ENCODE measurements around the gene ADAMTS17.
"Not testable (repeated sequence)": the region's sequence is repeated elsewhere in the genome, so short reads cannot be mapped to it uniquely, and the experiment has no call there.

Gene ADAMTS17

DNA sequence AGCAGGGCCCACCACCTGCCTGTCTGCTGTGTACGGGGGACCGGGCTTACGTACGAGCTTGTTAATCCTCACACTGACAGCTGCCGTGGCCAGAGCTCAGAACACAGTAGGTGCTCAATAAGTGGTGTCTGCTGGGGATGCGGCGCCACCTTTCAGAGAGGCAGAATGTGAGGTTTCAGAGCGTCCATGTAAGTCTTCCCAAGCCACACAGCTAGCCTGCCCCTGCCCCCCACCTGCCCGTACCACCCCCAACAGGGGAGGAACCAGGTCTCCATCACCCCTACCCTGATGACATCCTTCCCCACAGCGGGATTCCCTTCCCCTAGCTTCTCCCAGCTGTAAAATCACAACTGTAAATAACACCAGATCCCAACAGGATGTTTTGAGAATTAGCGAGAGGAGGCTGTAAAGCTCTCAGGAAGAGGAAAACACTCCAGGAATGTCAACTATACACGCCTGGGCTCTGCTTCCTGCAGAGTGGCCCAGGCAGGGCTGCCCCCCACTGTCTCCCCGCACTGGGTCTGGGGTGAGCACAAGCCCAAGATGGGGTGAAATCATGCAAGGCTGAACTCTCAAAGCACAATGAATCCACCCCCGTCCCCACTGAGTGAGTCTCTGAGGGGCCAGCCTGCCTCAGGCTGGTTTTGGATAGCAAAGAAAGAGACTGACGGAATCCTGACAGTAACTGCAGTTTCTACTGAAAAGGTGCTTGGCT, 358.4 kb downstream of the ADAMTS17 start:
- no peak for DNase-seq

GRCh38 chr15:99982662-99983061, 359.1 kb downstream of the ADAMTS17 start:
- DNase-seq = no peak

DNA sequence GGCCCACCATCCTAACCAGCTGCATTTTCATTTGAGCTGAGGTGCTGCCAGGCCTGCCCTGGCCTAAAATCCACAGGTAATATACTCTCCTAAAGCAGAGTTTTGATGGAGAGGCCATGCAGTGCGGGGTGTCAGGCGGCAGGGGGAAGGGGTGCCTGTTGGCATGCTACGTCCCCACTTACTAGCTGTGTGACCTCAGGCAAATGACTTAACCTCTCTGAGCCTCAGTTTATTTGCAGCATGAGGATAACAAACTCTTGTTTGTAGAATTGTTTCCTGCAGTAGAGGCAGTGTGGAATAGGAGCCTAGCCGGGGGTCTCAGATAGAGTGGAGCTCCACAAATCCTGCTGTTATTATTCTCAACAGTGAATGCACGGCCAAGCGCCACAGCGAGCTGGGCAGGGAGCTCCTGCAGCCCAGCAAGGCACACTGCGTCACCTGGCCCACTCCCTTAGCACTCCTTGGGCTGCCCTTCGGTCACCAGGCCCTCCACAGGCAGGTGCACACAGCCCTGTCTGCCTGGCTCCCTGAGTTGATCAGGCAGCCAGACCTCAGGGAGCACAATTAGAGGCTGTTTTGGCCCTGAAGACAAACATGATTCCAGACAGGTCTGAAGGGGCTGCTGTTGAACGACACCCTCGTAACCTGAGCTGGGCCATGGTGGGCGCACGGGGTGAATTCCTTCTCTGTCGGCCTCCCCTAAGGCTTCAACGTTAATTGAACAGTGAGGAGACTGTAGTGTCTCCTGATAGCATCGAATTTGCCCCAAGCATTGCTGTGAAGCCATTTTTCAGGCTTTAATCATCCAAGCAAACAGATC, 359.7 kb downstream of the ADAMTS17 start:
- no peak for DNase-seq

DNA sequence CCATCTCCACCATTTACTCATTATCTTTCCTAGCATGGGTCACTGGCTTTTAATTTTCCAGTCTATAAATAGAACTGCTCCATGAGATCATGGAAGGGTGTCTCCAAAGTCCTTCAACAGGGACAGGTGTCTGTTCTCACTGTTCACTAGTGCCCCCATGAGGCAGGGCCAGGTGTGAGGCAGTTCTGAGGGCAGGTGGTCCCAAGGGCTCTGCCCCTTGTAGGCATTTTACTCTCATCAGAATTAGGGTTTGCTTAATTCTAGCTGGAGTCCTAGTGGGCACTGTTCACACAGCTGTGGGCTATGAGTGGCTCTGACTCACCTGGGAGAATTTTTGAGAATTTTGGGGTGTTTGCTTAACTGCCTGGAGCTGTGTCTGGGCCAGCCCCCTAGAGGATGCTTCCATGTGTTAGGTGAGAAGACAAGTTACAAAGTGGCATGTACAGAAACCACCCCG, 360.6 kb downstream of the ADAMTS17 start:
- DNase-seq = no peak

GRCh38 chr15:99980752-99981151, 361.0 kb downstream of the ADAMTS17 start:
- DNase-seq = no peak

DNA sequence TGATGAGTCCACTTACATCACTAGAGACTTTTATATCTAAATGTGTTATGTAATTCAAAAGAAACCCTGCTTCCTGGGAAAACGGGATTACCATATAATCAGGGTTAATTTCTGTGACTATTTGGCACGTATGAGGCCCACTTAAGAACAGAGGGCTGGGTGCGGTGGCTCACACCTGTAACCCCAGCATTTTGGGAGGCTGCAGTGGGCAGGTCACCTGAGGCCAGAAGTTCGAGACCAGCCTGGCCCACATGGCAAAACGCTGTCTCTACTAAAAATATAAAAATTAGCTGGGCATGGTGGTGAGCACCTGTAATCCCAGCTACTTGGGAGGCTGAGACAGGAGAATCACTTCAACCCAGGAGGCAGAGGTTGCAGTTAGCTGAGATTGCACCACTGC, 361.9 kb downstream of the ADAMTS17 start:
- DNase-seq = not testable (repeated sequence)

DNA sequence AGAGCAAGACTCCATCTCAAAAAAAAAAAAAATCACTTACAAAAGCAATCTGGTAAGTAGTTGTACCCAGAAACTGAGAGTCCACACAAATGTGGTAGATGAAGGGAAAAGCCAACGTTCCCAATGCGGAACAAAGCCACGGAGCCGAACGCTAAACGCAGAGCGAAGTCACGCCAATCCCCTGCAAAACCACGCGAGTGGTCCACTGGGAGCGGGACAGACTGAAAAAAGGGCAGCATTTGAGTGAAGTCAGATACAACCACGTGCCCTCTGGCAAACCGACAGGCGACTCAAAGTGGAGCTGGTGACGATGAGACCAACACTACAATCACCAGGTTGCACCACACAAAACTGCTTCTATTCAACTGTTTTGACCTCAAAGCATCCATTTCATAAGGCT, 362.4 kb downstream of the ADAMTS17 start:
- DNase-seq = no peak

DNA sequence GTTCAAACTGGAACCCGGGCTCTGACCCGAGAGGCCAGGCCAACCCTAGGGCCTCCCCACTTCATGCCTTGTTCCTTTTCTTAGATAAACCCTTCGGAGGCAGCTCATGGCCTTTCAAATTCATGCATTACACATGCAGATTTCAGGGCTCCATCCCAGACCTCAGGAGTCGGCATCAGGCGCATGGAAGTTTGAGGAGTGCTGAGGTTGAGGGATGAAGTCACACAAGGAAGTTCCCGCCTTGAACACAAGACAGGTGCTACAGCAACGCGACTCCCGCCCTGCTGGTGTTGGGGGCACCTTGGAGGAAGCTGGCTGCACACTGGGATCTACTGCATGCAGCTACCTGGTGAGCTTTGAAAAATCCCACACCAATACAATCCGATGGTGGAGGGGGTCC, 363.3 kb downstream of the ADAMTS17 start:
- no peak for DNase-seq

- DNase-seq = no peak
Measured at GRCh38 chr15:99977929-99978328, 363.8 kb downstream of the ADAMTS17 start.

DNA sequence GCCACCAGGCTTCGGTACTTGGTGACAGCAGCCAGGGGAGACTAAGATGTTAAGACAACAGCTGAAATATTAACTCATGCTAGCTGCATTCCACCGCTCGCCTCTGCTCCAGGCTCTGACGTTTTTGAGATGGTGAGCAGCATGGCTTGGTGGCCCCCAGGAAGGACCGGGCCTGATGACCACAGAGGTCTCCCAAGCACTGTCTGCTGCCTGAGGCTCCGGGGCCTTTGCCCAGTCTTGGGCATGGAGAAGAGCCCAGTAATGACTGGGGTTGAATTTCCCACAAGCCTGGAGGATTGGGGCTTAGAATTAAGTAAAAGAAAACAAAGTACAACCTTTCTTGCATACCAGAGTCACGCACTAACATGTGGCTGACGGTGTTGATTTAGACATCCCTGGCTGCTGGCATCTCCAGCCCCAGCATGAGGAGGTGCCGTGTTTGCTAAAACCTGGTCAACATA, 364.9 kb downstream of the ADAMTS17 start:
- no peak for DNase-seq

DNA sequence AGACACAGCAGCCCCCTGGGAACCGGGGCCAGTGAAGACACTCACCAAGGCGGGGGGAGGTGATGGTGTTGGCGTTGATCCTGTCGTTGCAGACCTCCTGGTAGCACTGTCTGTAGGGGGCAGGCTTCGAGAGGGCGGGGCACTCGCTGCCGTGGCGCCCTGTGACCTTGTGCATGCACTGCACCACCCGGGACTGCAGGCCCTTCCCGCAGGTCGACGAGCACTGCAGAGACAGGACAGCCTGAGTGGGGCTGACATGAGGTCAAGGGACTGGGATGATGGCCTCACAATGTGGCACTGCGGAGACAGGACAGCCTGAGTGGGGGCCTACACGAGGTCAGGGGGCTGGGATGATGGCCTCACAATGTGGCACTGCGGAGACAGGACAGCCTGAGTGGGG, 365.8 kb downstream of the ADAMTS17 start:
- no peak for DNase-seq

DNA sequence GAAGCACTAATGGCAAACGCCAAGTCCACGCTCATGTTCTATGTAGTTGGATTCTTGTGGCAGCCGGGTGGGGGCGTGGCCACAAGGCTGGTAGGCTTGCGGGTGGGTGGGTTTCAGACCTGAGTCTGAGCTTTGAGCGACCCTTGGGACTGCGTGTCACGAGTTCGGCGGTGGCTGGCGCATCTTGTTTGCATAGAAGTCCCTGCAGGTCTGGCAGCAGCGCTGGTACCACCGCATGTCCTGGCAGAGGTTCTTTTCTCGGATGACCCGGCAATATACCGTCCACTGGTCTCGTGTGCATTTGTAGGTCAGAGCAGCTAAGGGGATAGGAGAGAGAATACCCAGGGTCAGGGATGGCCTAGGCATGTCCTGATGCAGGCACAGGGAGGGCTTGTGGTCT, 367.5 kb downstream of the ADAMTS17 start:
- no peak for DNase-seq

- no peak for DNase-seq
Measured at GRCh38 chr15:99973351-99973750, 368.4 kb downstream of the ADAMTS17 start.

DNA sequence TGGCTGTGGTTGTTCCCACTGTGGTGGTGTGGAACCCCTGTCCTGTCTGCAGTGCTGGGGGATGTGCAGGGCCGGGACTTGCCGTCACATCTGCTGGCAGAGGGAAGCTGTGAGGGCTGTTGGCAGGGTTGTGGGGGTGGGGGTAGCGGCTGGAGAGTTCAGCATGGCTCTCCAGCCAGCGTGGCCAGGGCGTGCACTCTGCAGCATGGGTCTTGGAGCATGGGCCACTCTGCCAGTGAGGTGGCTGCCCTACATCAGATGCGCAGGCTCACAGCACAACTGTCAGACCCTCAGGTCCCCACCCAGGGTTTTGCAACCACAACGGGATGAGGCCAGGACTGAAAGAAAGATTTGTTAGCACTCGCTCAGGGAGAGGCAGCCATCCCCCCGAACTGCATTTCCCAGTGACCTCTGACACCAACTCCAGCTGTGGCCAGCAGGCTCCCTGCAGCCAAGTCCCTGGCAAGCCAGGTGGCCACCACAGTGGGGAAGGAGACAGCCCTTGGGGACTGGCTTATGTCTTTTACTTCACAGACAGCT, 370.8 kb downstream of the ADAMTS17 start:
- no peak for DNase-seq

- no peak for DNase-seq
Measured at GRCh38 chr15:99969261-99969920, 372.4 kb downstream of the ADAMTS17 start.

DNA sequence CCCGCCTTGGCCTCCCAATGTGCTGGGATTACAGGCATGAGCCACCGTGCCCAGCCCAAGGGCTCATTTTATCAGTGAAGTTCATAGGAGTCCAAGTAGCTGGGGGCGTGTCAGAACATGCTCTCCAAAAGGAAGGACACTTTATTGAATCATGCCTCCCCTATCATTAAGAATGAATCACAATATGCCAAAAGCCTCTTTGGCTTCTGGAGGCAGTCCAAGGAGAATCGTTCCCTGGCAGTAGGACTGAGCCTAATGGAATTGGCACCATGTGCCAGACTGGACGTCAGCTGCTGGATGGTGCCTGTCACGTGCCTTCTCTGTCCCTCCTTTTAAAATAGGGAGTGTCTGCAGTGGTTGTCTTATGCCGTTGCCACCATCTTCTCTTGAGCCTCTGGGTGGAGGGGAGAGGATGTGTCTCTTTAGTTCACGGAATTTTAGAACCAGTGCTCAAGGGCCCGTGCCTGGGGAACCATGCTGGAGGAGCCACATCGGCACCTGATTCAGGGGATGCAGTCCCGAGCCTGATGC, 373.9 kb downstream of the ADAMTS17 start:
- DNase-seq = no peak

- DNase-seq = no peak
Measured at GRCh38 chr15:99966815-99967214, 375.0 kb downstream of the ADAMTS17 start.

DNA sequence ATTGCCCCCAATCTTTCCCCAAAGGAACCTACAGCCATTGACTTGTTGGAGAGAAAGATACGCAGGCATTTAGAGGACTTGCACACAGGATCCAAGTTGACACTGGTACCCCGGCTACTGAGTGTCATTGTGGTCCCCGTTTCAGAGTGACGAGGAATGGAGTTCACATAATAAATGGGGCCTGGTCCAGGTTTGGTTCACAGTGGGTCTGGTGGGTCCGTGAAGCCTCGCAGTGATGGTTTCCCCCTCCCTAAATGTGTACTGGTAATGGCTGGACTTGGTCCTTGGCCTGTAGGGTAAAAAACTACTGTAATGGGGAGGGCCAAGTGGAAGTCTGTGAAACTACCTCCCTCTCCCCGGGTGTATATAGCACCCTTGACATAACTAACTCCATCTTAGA, 376.4 kb downstream of the ADAMTS17 start:
- DNase-seq = no peak

DNA sequence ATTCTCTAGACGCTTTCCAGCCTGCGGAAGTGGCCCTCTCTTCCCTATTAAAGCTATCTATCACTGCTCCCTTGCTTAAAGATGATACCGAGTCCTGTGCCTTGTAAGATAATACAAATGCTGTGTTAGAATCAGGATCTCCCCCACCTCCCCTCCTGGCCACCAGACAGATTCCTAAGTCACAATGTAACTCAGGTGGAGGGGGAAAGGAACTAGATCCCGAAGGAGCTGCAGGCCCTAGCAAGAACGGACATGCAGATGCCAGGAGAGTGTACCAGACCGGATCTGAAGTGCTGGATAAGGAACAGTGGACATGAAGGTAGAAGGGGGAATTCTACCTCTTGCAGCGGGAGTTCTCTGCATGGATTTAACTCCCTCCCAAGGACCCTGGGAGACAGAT, 377.8 kb downstream of the ADAMTS17 start:
- no peak for DNase-seq

DNA sequence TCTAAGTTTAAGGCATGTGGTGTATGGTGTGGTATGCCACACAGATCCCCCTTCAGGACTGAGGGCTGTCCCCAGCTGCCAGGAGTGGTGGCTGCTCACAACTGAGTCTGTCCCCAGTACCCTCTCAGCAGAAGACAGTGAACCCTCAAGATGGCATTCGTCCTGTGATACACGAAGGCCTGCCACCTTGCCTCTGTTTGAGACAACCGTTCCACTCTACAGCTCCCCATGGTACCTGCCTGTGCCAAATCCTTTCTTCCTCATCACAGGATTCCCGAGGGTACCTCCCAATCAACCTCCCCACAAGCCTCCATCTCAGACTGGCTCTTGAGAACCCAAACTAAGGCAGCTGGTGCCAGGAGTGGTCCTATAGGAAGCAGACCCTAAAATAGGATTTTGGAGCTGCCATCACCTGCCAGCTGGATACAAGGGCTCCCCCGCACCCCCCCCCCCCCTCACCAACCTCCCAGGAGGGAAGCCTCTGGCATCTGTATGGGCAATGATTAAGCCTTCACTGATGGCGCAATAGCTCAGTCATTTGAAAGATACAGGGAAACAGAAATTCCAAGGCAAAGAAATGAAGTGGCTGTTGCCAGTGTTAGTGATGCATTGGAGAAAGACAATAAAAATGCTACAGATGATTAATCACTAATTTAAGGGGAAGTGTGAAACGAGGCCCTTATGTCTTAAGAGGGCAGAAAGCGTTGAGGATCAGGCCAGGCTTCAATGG, 378.5 kb downstream of the ADAMTS17 start:
- no peak for DNase-seq

DNA sequence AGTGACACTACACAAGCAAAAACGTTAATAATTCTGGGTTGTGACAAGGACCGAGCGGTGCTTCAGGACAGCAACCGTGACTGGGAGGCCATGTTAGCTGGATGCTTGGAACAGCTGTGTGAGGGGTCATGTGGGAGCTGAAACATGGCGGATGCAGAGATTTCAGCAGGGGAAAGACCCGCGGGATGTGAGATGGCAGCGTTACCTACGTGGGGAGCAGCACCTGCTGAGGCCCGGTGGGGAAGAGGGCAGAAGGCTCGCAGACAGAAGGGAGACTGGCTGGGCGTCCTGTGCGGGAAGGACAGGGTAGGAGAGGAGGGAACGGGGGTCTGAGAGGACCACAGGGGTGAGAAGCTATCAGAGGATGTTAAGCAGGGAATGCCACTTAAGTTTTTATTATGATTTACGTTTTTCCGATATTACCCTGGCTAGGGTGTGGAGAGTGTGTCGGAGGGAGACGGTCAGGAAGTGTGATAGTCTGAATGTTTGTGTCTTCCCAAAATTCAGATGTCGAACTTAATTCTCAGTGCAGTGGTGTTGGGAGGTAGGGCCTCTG, 379.7 kb downstream of the ADAMTS17 start:
- no peak for DNase-seq

- DNase-seq = no peak
Measured at GRCh38 chr15:99961011-99961441, 380.7 kb downstream of the ADAMTS17 start.
